CD14-positive monocyte (primary cell): ENCODE measurements around the gene TOM1. TPM values are rescaled to one million over a fixed set of nuclear protein-coding genes. Genes with fewer than 3 reads are reported as not detected.

Experiments used
- DNase-seq, 3 donors: peaks; one replicate each; pipeline ENCODE4 v3.0.0-alpha.2; 2011 to 2022
- H2AFZ ChIP-seq: 2 replicates; pipeline ENCODE4 v1.6.0; 2012; ENCODE audit warnings: mild to moderate bottlenecking, low read depth, low read length, inconsistent platforms; ENCODE audit not compliant: insufficient read depth, poor library complexity, severe bottlenecking
- H3K27ac ChIP-seq, 2 donors: 1 replicate in 1 of 2; 2 replicates in 1 of 2; pipeline ENCODE4 v1.5.1; 2012 to 2013; ENCODE audit warnings: low read length in 2 of 2, control low read depth in 1 of 2, inconsistent platforms in 1 of 2, low read depth in 1 of 2, mild to moderate bottlenecking in 1 of 2
- H3K27me3 ChIP-seq, 2 donors: one replicate each; pipeline versions ENCODE4 v1.6.0 to v1.6.1; 2011 to 2013; ENCODE audit warnings: low read length in 2 of 2; ENCODE audit not compliant: control insufficient read depth in 2 of 2, insufficient read depth in 2 of 2
- H3K36me3 ChIP-seq, 2 donors: replicated peaks in 1 of 2; 1 replicate in 1 of 2; 2 replicates in 1 of 2; pipeline versions ENCODE4 v1.5.1 to v1.6.1; 2012 to 2013; ENCODE audit warnings: low read length in 2 of 2, control low read depth in 1 of 2, inconsistent platforms in 1 of 2, mild to moderate bottlenecking in 1 of 2; ENCODE audit not compliant: insufficient read depth in 2 of 2, control insufficient read depth in 1 of 2
- H3K4me1 ChIP-seq, 2 donors: 1 replicate in 1 of 2; 2 replicates in 1 of 2; pipeline versions ENCODE4 v1.5.1 to v1.6.1; 2012 to 2013; ENCODE audit warnings: low read length in 2 of 2, control low read depth in 1 of 2, inconsistent platforms in 1 of 2, mild to moderate bottlenecking in 1 of 2, moderate library complexity in 1 of 2; ENCODE audit not compliant: insufficient read depth in 2 of 2, control insufficient read depth in 1 of 2
- H3K4me2 ChIP-seq: replicated peaks from 2 replicates; pipeline ENCODE3; 2012; ENCODE audit warnings: low read length, moderate library complexity, mild to moderate bottlenecking; ENCODE audit not compliant: poor library complexity, severe bottlenecking; ENCODE audit errors: extremely low read depth
- H3K4me3 ChIP-seq, 3 experiments: fragments of 200-600 bp in 1 of 3; sonication (generic) in 1 of 3; replicated peaks in 1 of 3; 1 replicate in 2 of 3; 2 replicates in 1 of 3; pipeline ENCODE4 v1.5.1; 2011 to 2013; ENCODE audit warnings: low read length in 3 of 3, mild to moderate bottlenecking in 3 of 3, control low read depth in 2 of 3, low read depth in 2 of 3, inconsistent platforms in 1 of 3, moderate library complexity in 1 of 3
- H3K79me2 ChIP-seq: 2 replicates; pipeline ENCODE4 v1.6.0; 2012; ENCODE audit warnings: mild to moderate bottlenecking, control low read depth, inconsistent platforms, low read length, moderate library complexity; ENCODE audit not compliant: insufficient read depth
- H3K9ac ChIP-seq: 2 replicates; pipeline ENCODE4 v1.6.0; 2017; ENCODE audit warnings: low read length, mild to moderate bottlenecking; ENCODE audit not compliant: insufficient read depth, poor library complexity, severe bottlenecking
- H3K9me3 ChIP-seq, 2 donors: replicated peaks in 1 of 2; 1 replicate in 1 of 2; 2 replicates in 1 of 2; pipeline versions ENCODE4 v1.5.1 to v1.6.1; 2012 to 2013; ENCODE audit warnings: low read length in 2 of 2, control low read depth in 1 of 2; ENCODE audit not compliant: control insufficient read depth in 1 of 2, insufficient read depth in 1 of 2
- H4K20me1 ChIP-seq: 2 replicates; pipeline ENCODE4 v1.6.0; 2012; ENCODE audit warnings: mild to moderate bottlenecking, low read length, control low read depth, moderate library complexity; ENCODE audit not compliant: insufficient read depth
- H3K27ac Mint-ChIP-seq, 7 donors: one replicate each; pipeline ENCODE4 v1.8.0; 2020; ENCODE audit warnings: mild to moderate bottlenecking in 7 of 7, mixed read lengths in 7 of 7, moderate library complexity in 6 of 7, inconsistent platforms in 2 of 7
- H3K27me3 Mint-ChIP-seq, 3 donors: one replicate each; pipeline ENCODE4 v1.8.0; 2021 to 2022; ENCODE audit warnings: low read depth in 3 of 3, mild to moderate bottlenecking in 3 of 3, mixed read lengths in 3 of 3, moderate library complexity in 3 of 3, inconsistent platforms in 1 of 3
- H3K36me3 Mint-ChIP-seq, 2 donors: one replicate each; pipeline ENCODE4 v1.8.0; 2020; ENCODE audit warnings: mixed read lengths in 2 of 2, inconsistent platforms in 1 of 2, mild to moderate bottlenecking in 1 of 2
- H3K4me1 Mint-ChIP-seq: one replicate; pipeline ENCODE4 v1.8.0; 2020; ENCODE audit warnings: mild to moderate bottlenecking, mixed read lengths
- H3K4me3 Mint-ChIP-seq, 2 donors: one replicate each; pipeline ENCODE4 v1.8.0; 2020; ENCODE audit warnings: mild to moderate bottlenecking in 2 of 2, mixed read lengths in 2 of 2, moderate library complexity in 1 of 2
- H3K9me3 Mint-ChIP-seq, 7 donors: one replicate each; pipeline ENCODE4 v1.8.0; 2020 to 2022; ENCODE audit warnings: mixed read lengths in 7 of 7, mild to moderate bottlenecking in 6 of 7, moderate library complexity in 6 of 7, inconsistent platforms in 2 of 7
- CTCF ChIP-seq: fragments of 200-600 bp; IDR thresholded peaks from one replicate; pipeline ENCODE4 v1.8.0; 2022; ENCODE audit warnings: antibody characterized with exemption, mild to moderate bottlenecking
- WGBS: methylation state at CpG from one replicate; pipeline ENCODE4 v1.1.5; 2013; ENCODE audit warnings: missing lambda C conversion rate; ENCODE audit not compliant: insufficient coverage; 5-methylcytosine and 5-hydroxymethylcytosine counted together
- intact Hi-C, 2 donors: fragments of 100-400 bp; cut with micrococcal nuclease; formaldehyde crosslinking; loops; one replicate each; pipeline versions ENCODE4 v1.15.0 to v1.15.1; 2023
- polyA plus RNA-seq, 3 donors: library from polyadenylated mRNA; depleted of rRNA in 1 of 3; unstranded in 2 of 3; stranded (reverse) in 1 of 3; fragments of 300-500 nt in 2 of 3; fragments of >200 nt in 1 of 3; fragmentation: Illumina TruSeq in 2 of 3; gene quantifications; 1 replicate in 2 of 3; 2 replicates in 1 of 3; pipeline ENCODE4 v1.2.3, GENCODE V29; 2012 to 2021

TOM1 gene
- polyA plus RNA-seq, 3 donors = 80.5 to 167 (median 120) TPM

- H3K4me3 ChIP-seq = no peak overlapping the region
- no peak overlapping the region for H3K4me2 ChIP-seq
- WGBS = 100% methylated on average over 1 of the region's 3 CpGs
- H3K27me3 ChIP-seq = no peaks in the 10 kb centered on the region
- H3K4me1 ChIP-seq = no peaks in the 10 kb centered on the region
- Mint-ChIP-seq H3K36me3 (peaks cover 63 to 78% of the 10 kb centered on the region in 2 donors), H3K9me3 (peaks cover 0 to 2% (median 0%) of the 10 kb centered on the region in 7 donors), H3K4me1 (no peaks in the 10 kb centered on the region), H3K27me3 (no peaks in the 10 kb centered on the region), H3K27ac (peak overlapping the region in 3 of 7 donors; percentile 6 to 66 (median 64)), H3K4me3 (no peak overlapping the region)
- no peak for TF ChIP-seq CTCF
- no peak overlapping the region for H3K9ac ChIP-seq
- H3K36me3 ChIP-seq = peaks cover 72 to 85% of the 10 kb centered on the region in 2 donors
- H4K20me1 ChIP-seq = no peaks in the 10 kb centered on the region
- DNase-seq = no peak
- no peaks in the 10 kb centered on the region for H3K79me2 ChIP-seq
- no peak overlapping the region for H3K27ac ChIP-seq
- no peaks in the 10 kb centered on the region for H3K9me3 ChIP-seq
- intact Hi-C loops = no loop called here
- no peak overlapping the region for H2AFZ ChIP-seq
Measured at GRCh38 chr22:35292786-35293185, 6.9 kb upstream of the TOM1 start.

GRCh38 chr22:35296051-35296450 is 3.6 kb upstream of the TOM1 start:
- no peak for TF ChIP-seq CTCF
- H4K20me1 ChIP-seq = no peaks in the 10 kb centered on the region
- no peaks in the 10 kb centered on the region for H3K27me3 ChIP-seq
- no peak overlapping the region for H3K27ac ChIP-seq
- no peak overlapping the region for H3K9ac ChIP-seq
- peaks cover 44 to 53% of the 10 kb centered on the region in 2 donors for H3K36me3 ChIP-seq
- peaks cover 39 to 52% of the 10 kb centered on the region in 2 donors for H3K36me3 Mint-ChIP-seq
- intact Hi-C loops = loop anchor here in 1 of 2 donors (5.0 kb wide), 1 partner anchor 36 kb away; no protein-coding TSS in a partner anchor
- H3K79me2 ChIP-seq = peaks cover 14% of the 10 kb centered on the region
- H3K4me3 ChIP-seq = no peak overlapping the region
- peaks cover 4% of the 10 kb centered on the region for H3K4me1 Mint-ChIP-seq
- H3K9me3 Mint-ChIP-seq = no peaks in the 10 kb centered on the region
- H3K27ac Mint-ChIP-seq = no peak overlapping the region
- no peak overlapping the region for H2AFZ ChIP-seq
- no peak overlapping the region for H3K4me3 Mint-ChIP-seq
- no peaks in the 10 kb centered on the region for H3K9me3 ChIP-seq
- no peak for DNase-seq
- peaks cover 14 to 17% of the 10 kb centered on the region in 2 donors for H3K4me1 ChIP-seq
- peaks cover 0 to 3% (median 0%) of the 10 kb centered on the region in 3 donors for H3K27me3 Mint-ChIP-seq
- H3K4me2 ChIP-seq = no peak overlapping the region
